Measurements from ENCODE around the gene TMCC3.
"Not testable (repeated sequence)": the region's sequence is repeated elsewhere in the genome, so short reads cannot be mapped to it uniquely, and the experiment has no call there.

TMCC3 gene

DNA sequence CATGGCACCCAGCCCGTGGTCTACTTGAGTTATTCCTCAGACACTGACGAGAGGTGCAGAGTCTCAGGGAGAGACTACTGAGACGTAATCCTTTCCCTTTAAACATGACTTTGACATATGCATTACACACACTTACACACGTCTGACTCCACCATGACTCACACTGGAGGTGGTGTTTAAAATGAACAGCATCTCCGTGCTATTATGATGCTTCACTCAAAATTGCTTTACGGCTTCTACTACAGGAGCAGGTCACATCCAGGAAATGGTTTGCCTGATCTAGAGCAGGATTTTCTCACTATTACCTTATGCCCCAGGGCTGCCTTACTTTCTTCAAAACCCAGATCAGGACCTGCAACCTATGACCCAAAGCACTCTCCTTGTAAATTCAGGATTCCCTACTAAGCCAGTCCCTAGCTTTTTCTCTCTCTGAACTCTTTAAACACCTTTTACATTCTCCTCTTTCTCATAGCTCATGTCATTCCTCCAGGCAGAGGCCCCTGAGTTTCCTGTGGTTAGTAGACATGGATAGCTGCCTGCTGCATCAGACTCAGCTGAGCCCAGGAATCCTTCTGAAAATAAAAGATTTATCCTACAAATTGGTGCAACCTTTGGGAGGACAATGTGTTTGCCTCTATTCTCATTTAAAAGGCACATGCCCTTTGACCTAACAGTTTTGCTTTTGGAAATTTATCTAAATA, 31.2 kb downstream of the TMCC3 start:
- DNase-seq (ENCODE audit: low read depth): peak; percentile 99
- H3K4me3 ChIP-seq (ENCODE audit: low read length): no peak overlapping the region
- TF ChIP-seq CTCF (IDR thresholded peaks at IDR 0.05; ENCODE audit: insufficient read depth, low read depth, low read length, missing control alignments): no peak

- no peak for DNase-seq (ENCODE audit: low read depth)
- H3K4me3 ChIP-seq (ENCODE audit: low read length): no peak overlapping the region
- no peak for TF ChIP-seq CTCF (IDR thresholded peaks at IDR 0.05; ENCODE audit: insufficient read depth, low read depth, low read length, missing control alignments)
Observed at GRCh38 chr12:94617101-94617500, 33.3 kb downstream of the TMCC3 start.

- TF ChIP-seq CTCF (IDR thresholded peaks at IDR 0.05; ENCODE audit: insufficient read depth, low read depth, low read length, missing control alignments): peak; percentile 33
- peak; percentile 90 for DNase-seq (ENCODE audit: low read depth)
- H3K4me3 ChIP-seq (ENCODE audit: low read length): peak overlapping the region; percentile 30
Observed at GRCh38 chr12:94616203-94616729, 34.1 kb downstream of the TMCC3 start.

DNA sequence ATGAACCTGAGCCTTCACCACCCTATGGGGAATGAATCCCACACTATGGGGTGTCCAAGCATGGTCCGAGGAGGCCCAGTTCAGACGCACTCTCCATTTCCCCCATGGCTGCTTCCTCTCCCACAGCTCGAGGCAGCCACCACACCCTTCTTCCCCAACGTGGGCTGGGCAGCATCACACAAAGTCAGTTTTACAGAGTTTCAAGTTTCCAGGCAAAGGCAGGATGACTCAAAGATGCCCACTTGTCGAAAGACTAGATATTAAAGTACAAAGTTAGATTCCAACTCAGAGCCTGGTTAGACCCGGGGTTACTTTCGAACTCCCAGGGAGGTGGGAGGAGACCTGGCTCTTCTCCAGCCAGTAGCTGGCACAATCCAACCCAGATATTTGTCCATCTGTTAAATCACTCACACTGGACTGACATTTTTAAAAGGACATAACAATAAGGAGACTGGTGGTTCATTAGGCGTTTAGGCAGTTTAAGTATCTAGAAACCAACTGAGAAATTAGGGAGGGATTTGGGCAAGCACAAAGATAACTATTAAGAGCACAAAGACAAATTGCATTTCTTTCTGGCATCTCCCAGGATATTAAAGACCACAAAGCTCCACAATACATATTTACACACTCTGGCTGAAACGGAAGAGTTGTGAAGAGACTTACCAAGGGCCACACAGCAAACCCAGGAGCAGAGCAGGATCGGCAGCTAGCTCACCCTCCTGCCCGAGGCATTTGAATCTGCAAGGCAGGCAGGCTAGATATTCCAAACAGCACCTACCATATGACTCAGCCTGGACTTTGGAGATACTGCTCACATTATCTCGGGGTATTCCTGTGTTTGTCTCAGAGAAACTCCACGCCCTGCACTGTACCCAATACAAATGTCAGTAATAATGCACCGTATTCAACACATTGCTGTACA, 34.8 kb downstream of the TMCC3 start:
- DNase-seq (ENCODE audit: low read depth): peak; percentile 97
- peak overlapping the region; percentile 30 for H3K4me3 ChIP-seq (ENCODE audit: low read length)
- no peak for TF ChIP-seq CTCF (IDR thresholded peaks at IDR 0.05; ENCODE audit: insufficient read depth, low read depth, low read length, missing control alignments)

GRCh38 chr12:94614288-94614721, 36.1 kb downstream of the TMCC3 start:
- no peak for DNase-seq (ENCODE audit: low read depth)
- H3K4me3 ChIP-seq (ENCODE audit: low read length): no peak overlapping the region
- no peak for TF ChIP-seq CTCF (IDR thresholded peaks at IDR 0.05; ENCODE audit: insufficient read depth, low read depth, low read length, missing control alignments)

DNA sequence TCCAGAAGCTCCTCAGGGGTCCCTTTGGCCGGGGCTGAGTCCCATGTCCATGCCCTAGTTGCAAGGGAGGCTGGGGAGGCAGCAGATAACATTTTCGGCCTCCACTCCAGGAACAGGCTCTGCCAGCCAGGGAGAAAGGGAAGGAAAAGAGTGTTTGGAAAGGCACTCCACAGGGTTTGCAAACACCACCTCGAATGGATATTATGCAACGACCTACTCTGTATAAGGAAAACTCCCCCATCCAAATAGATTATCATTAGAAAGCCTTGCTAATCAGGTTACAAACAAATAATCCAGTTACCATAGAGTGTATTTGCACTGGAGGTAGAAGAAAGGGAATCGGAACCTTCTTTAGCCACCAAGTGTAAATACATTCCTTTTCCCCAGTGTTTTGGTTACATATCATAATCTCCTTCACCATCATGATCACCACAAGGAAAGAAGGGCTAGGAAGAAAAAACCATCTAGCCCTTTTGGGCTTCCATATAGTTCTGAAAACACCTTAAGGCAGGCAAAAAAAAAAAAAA, 40.4 kb downstream of the TMCC3 start:
- TF ChIP-seq CTCF (IDR thresholded peaks at IDR 0.05; ENCODE audit: insufficient read depth, low read depth, low read length, missing control alignments): no peak
- no peak overlapping the region for H3K4me3 ChIP-seq (ENCODE audit: low read length)
- DNase-seq (ENCODE audit: low read depth): no peak

DNA sequence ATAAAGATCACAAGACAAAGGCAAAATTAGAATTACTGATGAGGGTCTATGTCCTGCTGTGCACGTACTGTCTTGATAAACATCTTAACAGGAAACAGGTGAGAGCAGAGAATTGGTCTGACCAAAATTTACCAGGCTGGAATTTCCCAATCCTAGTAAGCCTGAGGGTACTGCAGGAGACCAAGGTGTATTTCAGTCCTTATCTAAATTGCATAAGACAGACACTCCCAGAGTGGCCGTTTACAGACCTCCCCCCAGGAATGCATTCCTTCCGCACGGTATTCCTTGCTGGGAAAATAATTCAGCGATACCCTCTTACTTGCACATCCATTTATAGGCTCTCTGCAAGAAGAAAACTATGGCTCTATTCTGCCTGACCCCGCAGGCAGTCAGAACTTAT, 43.5 kb downstream of the TMCC3 start:
- not testable (repeated sequence) for DNase-seq (ENCODE audit: low read depth); H3K4me3 ChIP-seq (ENCODE audit: low read length)

Measured in epithelial cell of esophagus (primary cell).